Measurements from ENCODE around the gene KLHL36. TPM values are rescaled to one million over a fixed set of nuclear protein-coding genes. Genes with fewer than 3 reads are reported as not detected.
A peak's percentile ranks its signal among the peaks of the same experiment; 100 is the strongest.

Gene KLHL36
- total RNA-seq, 2 experiments from 2014 or later = 58.9 to 66.1 TPM

DNA sequence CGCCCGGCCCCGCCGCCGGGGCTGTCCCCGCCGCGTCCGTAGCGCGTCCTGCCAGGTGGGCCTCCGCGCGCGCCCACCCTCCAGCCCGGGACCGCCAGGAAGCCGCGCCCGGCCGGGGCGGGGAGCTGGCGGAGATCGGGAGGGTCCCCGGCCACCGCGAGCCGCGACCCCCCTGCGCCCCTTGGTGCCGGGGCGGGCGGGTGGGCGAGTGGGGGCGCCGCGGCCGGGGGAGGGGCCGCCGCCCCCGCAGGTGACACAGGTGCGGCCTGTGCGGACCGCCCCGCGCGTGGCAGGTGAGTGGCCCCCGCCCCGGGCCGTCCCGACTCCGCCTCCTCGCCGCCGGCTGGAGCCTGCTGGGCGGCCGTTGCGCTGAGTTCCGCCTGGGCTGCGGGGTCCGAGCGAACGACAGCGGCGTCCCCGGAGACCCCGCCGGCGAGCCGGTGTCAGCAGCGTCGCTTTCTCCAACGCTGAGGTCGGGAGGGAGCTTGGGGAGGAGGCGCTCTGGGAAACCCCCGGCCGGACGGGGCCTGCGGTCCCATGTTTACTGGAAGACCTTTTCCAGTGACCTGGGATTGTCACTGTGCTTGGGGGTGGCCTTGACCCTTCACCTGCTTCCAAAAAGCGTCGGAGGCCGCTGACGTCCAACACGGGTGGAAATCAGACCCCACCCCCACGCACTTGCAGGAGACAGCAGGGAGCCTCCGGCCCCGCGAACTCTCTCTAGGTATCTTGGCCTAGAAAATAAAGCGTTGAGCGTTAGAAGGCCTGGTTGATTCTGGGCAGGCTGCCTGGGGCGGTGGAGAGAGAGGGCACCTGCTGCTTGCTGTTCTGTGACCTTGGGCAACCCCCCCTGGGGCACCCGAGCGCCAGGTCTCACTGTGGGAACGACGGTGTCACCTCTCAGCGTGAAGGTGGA, 542 bp downstream of the KLHL36 start:
- intact Hi-C loops (cut with micrococcal nuclease; ENCODE audit: unreplicated experiment) = no loop called here
- H3K4me3 ChIP-seq (ENCODE audit: low read depth, low read length, poor library complexity, severe bottlenecking) = peak overlapping the region; percentile 87
- H3K27ac ChIP-seq (ENCODE audit: low read depth, low read length, poor library complexity, severe bottlenecking) = no peak overlapping the region
- TF ChIP-seq EZH2phosphoT487 (IDR thresholded peaks at IDR 0.05; ENCODE audit: borderline replicate concordance, low read depth, low read length) (no peak), CTCF (conservative IDR thresholded peaks at IDR 0.05; ENCODE audit: low read length) (no peak)
- 0 out of 2 replicates have a peak, but pooled peaks cover 9% of the 10 kb centered on the region for H4K20me1 ChIP-seq (ENCODE audit: insufficient read depth, low read length)
- peak; percentile 53 for DNase-seq (ENCODE audit: low spot score)
- no TSS peak for BruUV-seq (replicated peaks)
- peaks cover 11% of the 10 kb centered on the region; the same call in 1 of the 2 replicates for H3K79me2 ChIP-seq (ENCODE audit: insufficient read depth, low read depth, low read length)
- H3K4me1 ChIP-seq (ENCODE audit: insufficient read depth, low read length, poor library complexity, severe bottlenecking) = peaks cover 45% of the 10 kb centered on the region
- H3K4me2 ChIP-seq (ENCODE audit: low read length) = peak overlapping the region; percentile 99
- ChIA-PET POLR2A (interaction anchor here (0.9 to 1.0 kb wide), 2 partner anchors 7 to 81 kb away, joined by 3 to 4 read pairs; no protein-coding TSS in a partner anchor), CTCF (ENCODE audit: unreplicated experiment) (no interaction called here)
- no peak overlapping the region for H2AFZ ChIP-seq (ENCODE audit: low read length)
- H3K9me3 ChIP-seq (ENCODE audit: low read length) = no peaks in the 10 kb centered on the region
- H3K36me3 ChIP-seq (ENCODE audit: insufficient read depth, low read length) = peaks cover 35% of the 10 kb centered on the region
- no peaks in the 10 kb centered on the region for H3K9me2 ChIP-seq (ENCODE audit: insufficient read depth, low read length)

- Histone ChIP-seq H3K4me1 (ENCODE audit: insufficient read depth, low read length, poor library complexity, severe bottlenecking) (peaks cover 39% of the 10 kb centered on the region), H3K79me2 (ENCODE audit: insufficient read depth, low read depth, low read length) (peaks cover 11% of the 10 kb centered on the region; the same call in 1 of the 2 replicates), H4K20me1 (ENCODE audit: insufficient read depth, low read length) (0 out of 2 replicates have a peak, but pooled peaks cover 9% of the 10 kb centered on the region), H3K9me3 (ENCODE audit: low read length) (no peaks in the 10 kb centered on the region), H2AFZ (ENCODE audit: low read length) (no peak overlapping the region), H3K4me3 (ENCODE audit: low read depth, low read length, poor library complexity, severe bottlenecking) (peak overlapping the region; percentile 87), H3K36me3 (ENCODE audit: insufficient read depth, low read length) (peaks cover 41% of the 10 kb centered on the region), H3K27ac (ENCODE audit: low read depth, low read length, poor library complexity, severe bottlenecking) (no peak overlapping the region), H3K4me2 (ENCODE audit: low read length) (peak overlapping the region; percentile 99), H3K9me2 (ENCODE audit: insufficient read depth, low read length) (no peaks in the 10 kb centered on the region)
- intact Hi-C loops (cut with micrococcal nuclease; ENCODE audit: unreplicated experiment) = no loop called here
- no peak for DNase-seq (ENCODE audit: low spot score)
- ChIA-PET CTCF (ENCODE audit: unreplicated experiment) (no interaction called here), POLR2A (interaction anchor here (1.0 to 1.2 kb wide), 2 partner anchors 8 to 9 kb away, joined by 3 to 4 read pairs; no protein-coding TSS in a partner anchor)
- TF ChIP-seq CTCF (conservative IDR thresholded peaks at IDR 0.05; ENCODE audit: low read length) (no peak), EZH2phosphoT487 (IDR thresholded peaks at IDR 0.05; ENCODE audit: borderline replicate concordance, low read depth, low read length) (no peak)
- BruUV-seq (replicated peaks) = no TSS peak
These were observed 1.2 kb downstream of the KLHL36 start for GRCh38 chr16:84649511-84649861.

Data from OCI-LY7 (cell line).